Measurements from ENCODE around the gene PLXNA4.

The PLXNA4 gene

DNA sequence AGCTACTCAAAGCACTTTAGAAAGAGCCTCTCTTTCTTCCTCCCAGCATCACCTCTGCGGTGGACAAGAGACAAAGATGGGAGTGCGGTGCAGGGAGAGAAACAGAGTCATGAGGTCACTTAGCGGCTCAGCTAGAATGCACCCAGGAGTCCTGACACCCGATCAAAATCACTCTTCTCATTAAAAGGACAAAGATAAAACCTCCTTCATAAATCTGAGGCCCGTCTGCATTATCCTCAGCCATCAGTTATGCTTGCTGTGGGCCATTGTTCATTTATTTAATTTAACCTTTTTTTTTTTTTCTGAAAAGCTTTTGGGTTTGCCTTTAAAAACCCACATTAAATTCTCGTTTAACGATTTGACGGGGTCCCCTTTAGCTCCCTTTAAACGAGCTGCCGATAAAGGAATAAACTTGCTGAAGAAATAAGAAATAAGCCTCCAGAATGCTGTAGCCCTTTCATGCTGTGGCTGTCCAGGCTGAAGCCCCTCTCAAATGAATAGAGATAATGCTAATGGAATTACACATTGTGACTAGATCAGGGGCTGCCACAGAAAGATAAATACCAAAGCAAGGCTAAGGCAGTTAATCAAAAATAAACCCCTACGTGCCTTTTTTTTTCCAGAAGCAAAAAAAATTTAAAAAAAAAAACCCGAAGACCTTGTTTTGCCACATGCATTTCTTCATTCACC is 16.1 kb upstream of the PLXNA4 start:
- DNase-seq: no peak

DNA sequence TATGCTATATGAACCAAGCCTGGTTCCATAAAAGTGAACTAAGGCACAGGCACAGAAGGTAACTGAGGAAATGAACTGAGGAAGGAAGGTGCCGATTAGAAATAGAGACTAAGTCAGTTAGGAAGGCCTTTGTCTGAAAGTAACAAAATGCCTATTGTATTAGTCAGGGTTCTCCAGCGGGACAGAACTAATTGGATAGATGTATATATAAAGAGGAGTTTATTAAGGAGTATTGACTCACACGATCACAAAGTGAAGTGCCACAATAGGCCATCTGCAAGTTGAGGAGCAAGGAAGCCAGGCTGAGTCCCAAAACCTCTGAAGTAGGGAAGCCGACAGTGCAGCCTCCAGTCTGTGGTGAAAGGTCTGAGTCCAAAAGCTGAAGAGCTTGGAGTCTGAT is 13.9 kb upstream of the PLXNA4 start:
- DNase-seq: no peak

DNA sequence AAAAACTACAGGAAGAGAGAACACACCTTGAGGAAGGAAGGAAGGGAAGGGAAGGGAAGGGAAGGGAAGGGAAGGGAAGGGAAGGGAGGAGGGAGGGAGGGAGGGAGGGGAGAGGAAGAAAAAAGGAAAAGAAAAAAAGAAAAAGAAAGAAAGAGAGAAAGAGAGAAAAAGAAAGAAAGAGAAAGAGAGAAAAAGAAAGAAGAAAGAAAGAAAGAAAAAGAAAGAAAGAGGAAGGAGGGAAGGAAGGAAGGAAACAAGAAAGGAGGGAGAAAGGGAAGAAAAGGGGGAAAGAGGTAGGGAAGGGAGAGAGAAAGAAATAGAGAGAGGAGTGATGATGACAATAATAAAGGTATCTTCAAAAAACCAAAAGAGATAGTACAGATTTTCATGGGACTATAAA is 12.3 kb upstream of the PLXNA4 start:
- no peak for DNase-seq

DNA sequence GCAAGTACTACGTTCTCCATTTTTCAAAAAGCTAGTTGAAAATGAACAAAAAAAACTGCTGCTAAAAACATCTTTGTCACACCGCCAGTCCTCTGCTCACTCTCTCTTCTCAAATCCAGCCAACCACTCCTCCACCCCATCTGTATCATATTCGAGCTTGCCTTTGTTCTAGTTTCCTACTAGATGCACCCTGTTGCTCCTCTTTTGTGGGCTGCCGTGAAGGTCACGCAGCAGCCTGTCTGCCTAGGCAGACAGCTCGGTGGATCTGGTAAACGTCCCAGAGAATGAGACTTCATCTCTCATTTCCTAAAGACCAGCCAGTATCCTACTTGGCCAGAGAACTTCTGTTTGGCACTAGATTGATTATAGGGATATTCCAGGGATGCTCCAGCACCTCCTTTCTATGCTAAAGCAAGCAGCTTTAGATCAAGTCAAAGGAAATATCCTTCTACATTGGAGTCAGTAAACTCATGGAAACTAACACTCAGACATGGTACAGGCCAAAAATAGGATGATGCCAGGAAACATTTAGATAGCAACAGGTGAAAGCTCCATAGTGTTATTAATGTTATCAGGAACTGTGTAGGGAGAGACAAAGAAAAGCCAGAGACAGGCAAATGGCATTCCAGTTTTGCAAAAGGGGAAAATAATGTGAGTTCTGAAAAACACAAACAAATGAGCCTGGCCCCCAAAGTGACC is 8.7 kb upstream of the PLXNA4 start:
- DNase-seq: no peak

DNA sequence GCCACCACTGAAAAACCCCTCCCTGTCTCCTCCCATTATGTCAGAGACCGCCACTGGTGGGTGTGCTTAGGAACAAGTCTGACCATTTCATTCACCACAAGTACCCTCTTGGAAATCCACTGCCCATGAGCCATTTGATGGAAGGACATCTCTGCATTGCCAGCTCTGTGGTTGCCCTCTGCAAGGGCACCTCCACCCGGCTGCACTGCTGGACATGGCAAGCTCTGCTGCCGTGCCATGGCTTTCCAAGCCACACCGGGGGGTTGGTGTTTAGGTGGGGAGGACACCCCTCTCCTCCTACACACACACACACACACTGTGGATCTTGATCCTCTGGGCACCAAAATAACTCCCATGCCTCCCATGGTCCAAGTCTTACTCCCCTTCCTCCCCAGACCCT is 5.2 kb upstream of the PLXNA4 start:
- no peak for DNase-seq

DNA sequence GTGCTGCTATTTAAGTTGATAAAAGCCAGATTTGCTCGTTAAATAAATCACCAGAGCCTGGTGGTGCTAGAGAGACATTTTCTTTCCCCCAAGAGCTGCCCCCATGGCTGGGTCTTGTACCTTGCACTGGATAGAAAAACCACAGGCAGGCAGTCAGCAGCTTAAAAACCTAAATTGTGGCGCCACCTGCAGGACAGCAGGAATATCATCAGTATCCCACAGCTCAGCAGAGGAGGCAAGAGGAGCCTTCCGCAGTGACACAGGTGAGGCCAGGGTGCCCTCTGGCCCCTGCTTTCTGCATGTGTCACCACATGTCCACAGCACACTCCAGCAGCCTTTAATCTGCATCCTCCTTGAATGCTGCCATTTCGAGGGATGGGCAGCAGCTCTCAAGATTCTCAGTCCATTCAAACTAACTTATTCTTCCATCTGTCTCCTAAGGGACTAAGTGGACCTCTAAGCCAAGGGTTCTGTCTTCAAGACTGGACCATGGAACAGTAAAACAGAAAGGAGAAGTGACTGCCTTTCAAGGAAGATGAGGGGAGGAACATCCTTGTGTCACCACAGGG is 4.5 kb upstream of the PLXNA4 start:
- peak; percentile 66 for DNase-seq

DNA sequence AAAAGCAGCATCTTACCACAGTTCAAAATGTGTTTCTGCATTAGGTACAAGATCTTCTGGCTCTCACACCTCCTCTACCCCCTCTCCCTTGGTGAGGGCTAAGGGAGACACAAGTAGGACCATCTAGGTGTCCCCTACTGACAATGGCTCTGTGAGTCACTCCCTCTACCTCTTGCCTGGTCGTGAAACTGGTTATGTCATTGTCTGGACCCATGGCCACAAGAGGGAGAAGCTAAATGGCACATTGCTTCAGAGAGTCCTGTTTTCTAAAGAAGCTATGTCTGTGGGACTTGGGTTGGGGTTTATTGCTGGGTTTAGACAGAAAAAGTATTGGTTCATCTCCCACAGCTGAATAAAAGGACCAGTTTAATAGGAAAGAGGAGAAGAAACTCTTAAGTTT is 4.0 kb upstream of the PLXNA4 start:
- DNase-seq: no peak

DNA sequence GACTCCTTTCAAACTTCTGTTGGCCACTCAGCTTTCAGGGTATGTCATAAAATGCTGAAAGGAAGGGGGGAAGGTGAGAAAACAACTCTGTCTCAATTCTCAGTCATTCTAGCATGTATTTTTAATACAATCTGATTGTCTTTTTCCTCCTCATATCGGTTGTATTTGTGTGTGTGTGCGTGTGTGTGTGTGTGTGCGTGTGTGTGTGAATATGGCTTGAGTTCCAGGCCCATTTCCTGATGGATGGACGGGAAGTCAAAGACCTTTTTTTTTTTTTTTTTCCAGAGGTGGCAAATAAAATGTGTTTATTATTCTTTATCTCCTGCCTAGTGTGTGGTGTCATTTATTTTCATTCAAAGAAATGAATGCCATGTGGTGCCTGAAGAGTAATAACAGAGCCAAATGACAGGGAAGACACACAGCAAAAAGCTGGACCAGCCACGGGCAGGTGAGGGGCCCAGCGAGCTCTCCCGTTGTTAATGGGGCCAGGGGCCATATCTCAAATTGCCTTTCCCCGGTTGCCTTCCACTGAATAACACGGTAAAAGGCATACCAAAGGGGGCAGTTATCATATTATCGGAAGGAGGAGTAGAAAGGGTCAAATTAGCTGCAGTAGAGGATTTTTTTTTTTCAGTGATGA is 3.1 kb upstream of the PLXNA4 start:
- no peak for DNase-seq

DNA sequence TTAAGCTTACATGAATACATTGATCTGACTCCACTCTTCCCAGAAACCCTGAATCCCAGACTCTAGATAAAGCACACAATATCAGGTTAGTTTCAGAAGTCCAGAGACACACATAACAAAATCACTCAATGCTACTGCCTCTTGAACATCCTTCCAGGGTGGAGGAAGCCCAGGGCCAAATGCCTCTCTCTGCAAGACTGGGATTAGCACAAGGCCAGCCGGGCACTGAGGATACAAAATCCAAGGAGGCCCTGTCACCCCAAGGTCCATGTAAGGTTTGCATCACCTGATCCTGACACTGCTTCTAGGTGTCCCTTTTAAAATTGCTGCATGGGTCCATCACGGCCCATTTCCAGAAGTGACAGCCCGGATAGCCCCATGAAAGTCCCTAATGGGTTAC is 2.6 kb upstream of the PLXNA4 start:
- no peak for DNase-seq

DNA sequence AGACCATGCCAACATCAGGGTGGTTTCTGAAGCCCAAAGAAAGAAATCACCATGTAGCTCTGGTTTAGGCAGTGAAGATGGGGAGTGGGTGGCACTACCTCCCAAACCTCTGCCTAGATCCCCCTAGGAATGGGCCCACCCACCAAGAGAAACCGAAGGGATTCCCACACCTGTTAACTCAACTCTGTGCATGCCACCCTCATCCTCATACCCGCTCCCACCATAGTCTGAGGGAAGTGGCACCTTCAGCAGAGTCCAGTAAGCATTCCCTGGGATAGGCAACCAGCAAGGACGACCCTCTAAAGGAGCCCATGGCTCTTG is 1.7 kb upstream of the PLXNA4 start:
- no peak for DNase-seq

DNA sequence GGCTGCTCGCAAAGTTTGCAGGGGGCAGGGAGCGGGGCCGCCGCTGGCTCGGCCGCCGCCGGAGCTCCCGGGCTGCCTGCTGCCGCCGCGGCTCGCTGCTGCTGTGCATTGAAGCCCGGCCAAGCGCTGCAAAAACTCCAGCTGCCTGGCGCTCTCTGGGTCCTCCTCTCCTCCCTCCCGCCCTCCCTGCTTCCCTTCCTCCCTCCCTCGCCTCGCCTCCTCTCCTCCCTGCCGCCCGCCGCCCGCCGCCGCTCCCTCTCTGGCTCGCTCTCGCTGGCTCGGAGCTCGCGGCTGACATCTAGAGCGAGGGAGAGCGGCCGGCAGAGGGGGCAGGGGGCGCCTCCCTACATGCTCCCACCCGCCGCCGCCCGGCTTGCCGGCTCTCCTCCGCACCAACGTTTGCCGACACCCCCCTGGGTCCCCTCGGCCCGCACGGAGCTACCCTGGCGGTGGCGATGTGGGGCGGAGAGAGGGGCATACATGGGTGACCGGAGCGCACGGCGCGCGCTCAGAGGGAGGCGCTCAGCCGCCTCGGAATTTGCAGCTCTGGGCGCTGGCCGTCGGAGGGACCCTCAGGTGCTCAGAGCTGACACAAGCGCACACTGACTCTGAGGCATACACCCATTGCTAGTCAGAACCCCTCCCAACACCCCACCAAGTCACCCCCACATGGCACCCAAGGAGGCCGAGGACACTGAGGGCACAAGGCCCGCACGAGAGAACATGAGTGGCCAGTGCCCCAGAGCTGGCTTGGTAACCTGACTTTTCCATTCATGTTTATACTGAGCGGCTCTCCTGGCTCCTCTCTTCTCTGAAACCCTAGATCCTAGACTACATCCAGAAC is 1.2 kb upstream of the PLXNA4 start:
- DNase-seq: peak; percentile 18

DNA sequence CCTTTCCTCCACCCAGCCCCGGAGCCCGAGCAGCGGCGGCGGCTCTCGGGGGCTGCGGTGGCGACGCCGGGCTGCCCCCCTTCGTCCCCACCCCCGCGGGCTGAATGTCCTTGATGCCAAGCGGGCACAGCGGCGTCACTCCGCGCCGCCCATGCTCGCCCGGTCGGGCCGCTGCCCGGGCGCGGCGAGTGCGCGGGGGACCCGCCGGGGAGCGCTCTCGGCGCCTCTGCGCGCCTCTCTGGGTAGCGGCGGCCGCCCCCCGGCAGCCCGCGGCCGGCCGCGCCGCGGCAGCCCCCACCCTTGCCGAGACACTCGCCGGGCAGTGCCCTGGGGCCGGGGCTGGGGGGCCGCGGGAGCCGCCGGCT is 433 bp upstream of the PLXNA4 start:
- DNase-seq: no peak

DNA sequence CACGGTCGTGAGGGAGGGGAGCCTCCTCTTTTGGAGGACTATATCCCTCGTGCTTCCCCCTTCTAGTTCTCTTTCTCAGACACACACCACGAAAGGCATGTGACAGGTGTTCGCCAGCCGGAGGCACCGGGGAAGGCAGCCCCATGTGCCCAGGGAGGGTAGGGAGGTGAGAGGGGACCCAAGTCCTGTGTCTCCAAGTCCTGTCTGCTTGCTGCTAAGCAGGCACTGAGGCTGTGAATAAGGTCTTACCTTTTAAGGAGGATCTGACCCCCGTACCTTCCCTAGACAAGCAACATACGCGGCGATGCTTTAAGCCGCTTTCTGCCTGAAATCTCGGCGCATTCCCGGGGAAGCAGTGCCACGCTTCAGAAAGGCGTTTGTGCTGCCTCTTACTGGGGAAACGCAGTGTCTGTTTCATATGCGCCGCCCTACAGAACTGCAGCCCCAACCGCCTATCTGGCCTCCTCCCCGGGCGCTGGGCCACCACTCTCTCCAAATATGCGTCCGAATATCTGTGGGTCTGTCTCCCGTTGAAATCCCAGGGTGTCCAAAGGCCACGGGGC is 770 bp downstream of the PLXNA4 start:
- DNase-seq: no peak

DNA sequence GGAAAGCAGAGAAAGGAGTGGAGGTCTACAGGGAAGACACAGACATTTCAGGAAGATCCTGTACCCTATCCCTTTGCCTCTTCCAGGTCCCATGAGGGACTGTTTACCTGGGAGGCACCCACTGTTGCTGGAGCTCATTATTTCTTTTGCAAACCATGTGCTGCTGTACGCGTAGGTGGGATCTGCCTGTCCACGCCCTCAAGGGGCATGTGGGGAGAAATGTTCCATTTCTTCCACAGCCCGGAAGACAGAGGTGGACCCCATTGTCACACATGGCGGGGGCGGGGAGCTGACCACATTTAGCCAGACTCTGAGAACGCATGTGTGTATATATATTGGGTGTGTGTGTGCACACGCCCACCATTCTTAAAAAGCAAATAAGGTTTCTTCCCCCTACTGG is 2.0 kb downstream of the PLXNA4 start:
- no peak for DNase-seq

DNA sequence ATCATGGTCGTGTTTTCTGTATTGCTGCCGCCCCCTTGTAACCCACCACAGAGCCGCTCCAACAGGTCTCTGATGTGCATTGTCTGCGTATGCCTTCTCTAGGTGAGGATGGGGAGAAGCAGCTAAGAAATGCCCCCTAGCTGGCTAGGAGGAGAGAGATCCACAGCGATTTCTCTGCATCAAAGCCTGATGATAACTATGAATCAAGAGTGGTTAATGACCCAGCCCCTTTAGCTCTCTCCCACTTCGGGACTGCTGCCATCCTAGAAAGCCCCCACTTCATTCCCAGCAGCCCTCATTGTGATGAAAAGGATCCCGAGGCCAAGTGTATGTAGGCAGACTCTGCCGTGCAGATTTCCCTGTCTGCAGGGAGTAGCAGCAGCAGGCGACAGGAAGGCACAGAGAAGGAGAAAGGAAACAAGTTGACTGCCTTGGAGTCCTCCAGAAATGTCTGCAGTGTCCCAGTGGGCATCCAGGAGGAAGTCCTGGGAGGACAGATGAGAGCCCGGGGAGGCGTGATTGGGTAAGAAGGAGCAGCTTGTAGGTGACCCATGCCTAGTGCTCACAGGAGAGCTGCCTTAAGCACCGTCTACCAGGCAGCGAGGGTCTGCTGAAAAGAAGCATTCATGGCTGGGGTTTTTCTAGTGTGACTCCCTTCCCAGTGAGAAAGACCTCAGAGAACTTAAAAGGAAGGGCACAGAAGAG is 2.9 kb downstream of the PLXNA4 start:
- DNase-seq: no peak

DNA sequence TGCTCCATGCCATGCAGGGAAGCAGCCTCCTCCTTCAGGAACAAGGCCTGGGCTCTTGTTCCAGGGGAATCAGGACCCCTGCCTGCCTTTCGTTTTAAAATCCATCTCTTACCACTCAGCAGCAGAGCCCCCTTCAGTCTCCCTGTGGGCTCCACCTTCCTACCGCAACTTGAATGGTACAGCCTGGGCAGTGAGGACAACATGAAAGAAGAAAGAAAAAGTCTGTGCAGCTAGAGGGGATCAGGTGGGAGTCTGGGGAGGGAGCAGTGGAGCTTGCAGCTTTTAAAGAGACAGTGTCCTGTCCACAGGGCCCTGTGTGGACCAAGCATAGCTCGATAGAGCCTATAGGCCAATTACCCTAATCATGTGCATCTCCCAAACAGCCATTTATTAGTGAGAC is 3.7 kb downstream of the PLXNA4 start:
- no peak for DNase-seq

DNA sequence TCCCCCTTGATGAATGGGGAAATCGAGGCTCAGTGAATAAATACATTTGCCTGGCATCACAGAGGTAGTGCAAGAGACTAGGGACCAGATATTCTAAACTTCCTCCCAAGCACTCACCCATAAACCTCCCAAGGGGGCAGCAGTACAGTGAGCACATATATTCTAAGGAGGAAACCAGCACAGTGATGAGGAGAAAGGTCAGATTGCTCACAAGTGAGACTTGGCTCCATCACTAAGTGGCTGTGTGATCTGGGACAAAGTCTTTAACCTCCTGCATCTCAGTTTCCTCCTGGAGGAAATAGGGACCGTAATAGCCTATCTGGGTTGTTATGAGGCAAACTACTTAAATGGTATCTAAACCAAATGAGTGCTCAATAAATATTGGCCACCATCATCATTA is 4.3 kb downstream of the PLXNA4 start:
- DNase-seq: no peak

DNA sequence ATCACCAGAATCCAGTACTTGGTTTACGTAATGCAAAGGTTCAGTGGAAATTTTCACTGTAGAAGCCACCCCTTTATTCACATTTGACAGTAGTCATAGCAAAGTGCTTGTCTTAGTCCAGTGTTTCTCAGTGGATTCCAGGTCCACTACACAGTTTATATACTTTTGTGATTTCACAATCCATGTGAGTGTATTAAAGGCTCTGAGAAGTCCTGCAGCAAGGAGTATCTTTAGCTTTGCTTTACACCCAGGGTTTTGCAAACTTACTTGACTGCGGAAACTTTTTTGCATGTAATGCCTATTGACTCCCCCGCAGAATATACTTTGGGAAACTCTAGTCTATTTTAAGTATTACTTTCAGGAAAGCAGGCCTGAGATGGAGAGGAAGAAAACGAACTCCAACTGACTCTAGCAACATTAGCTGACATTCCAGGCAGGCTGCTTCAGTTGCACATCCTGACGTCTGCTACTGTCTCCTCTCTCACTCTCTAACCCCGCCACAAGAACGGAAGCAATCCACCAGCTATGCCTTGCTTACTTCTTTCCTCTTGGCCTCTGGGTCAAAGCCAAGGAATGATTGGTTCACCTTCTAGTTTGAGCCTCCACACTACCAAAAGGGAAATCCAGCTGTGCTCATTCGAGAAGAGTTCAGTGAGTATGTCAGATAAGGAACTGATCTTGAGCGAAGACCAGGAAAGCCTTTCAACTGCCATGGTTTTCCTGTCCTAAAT is 6.2 kb downstream of the PLXNA4 start:
- DNase-seq: no peak

DNA sequence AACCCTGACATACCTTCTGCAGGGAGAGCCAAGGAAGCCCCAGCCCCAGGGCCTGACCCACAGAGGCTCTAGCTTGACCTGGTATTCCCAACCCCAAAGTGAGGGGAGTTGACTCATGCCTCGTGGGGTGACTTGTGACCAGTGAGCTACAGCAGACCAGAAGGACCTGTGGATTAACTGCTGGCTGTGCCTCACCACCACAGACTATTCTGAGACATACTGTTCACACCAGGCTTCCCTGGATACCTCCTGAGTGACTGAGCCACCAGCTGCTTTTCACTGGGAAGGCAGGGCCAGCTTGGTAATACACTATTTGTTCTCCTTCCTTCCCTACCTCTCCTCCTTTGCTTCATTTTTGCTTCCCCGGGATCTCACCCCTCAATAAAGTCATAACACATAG is 7.3 kb downstream of the PLXNA4 start:
- no peak for DNase-seq

DNA sequence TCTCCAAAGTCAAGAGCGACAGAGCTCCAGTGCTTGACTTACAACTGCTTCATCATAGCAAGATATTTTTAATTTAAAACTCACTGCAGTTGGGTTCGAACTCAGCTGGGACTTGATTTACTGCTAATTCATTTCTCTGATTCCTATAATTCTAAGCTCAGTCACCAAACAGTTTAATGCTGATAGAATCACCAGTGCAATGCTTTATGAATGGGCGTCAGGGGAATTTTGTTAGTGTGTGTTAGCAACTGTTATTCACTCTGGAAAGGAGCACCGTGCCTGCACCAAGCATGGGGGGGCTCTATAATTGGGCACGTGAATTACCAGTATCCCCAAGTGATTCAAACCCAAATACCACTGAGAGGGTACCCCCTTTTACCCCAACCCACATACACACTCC is 10.4 kb downstream of the PLXNA4 start:
- no peak for DNase-seq

DNA sequence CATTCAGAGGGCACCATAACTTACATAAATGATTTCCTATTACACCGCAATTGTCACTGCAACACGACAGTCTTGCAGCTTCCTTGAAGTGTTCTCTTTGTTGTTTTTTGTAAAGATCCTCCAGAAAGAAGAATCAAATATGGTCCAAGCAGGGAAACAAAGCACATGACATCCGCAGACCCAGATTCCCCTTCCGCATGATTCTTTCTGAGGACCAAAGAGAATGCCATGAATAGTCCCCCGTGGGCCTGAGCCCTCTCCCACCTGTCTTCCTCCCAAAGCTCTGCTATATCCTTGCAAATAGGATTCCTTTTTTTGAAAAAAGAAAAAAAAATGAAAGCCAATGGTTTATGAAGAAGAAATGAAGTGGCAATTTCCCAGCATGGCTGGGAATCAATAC is 10.8 kb downstream of the PLXNA4 start:
- DNase-seq: no peak

DNA sequence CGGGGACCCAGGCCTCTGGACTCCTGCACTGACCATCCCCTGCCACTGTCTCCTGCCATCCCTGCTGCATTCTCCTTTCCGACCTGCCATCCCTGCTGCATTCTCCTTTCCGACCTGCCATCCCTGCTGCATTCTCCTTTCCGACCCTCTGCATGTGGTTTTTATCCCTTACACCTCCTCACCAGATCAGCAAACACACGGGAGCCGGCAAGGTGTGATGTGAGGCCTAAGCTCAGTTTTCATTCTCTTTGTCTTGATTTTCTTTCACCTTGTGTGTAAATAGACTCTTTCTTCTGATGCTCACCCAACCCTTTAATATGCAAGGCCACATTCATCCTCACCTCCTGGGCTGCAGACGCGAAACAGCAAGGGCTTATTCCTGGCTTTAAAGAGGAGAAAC is 11.4 kb downstream of the PLXNA4 start:
- DNase-seq: no peak
